ENCODE measurements around the gene MAP2K1.

GRCh38 chr15:66399276-66399675 lies 12.6 kb downstream of the MAP2K1 start:
- TF ChIP-seq CTCF (IDR thresholded peaks at IDR 0.05; ENCODE audit: low read length) (no peak), EZH2phosphoT487 (IDR thresholded peaks at IDR 0.05; ENCODE audit: low read length) (no peak), EZH2 (optimal IDR thresholded peaks at IDR 0.05; ENCODE audit: low read depth, low read length) (no peak)
